HG03457 (cell line): Measurements from ENCODE around the gene TRERF1.

Source experiments
- ATAC-seq: cut with Tn5 transposase; IDR thresholded peaks from one replicate; pipeline ENCODE4 v1.9.1; 2021; ENCODE audit warnings: moderate number of reproducible peaks; ENCODE audit not compliant: unreplicated experiment

The TRERF1 gene

DNA sequence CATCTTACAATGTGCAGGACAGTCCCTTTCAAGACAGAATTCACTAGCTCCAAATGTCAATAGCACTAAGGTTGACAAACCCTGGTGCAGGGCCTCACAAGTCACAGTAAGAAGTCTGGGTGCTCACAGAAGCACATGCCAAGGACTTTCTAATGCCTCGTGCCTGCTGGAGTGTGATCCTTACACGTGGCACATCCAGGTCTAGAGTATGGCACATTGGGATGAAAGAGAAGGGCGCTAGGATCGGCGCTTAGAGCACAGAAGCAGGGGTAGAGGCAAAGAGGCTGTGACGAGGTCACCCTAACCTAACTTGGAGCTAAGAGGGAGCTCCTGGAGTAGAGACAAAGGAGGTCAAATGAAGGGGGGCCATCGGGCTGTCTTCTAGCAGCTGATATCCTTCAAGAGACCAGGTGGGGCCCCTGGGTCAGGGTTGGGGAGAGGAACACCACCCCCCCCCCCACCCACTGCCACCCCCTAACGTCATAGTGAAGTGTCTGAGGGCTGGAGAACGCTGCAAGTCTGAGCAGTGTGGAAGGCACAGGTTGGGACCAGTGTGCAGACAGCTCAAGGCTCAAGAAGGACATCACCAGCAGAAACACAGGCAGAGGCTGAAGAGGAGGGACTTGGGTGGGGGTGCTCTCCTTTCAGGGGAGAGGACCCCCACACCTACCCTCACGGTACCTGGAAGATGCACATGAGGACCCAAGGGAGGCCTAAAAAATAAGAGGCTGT is 136.3 kb downstream of the TRERF1 start:
- no peak for ATAC-seq

DNA sequence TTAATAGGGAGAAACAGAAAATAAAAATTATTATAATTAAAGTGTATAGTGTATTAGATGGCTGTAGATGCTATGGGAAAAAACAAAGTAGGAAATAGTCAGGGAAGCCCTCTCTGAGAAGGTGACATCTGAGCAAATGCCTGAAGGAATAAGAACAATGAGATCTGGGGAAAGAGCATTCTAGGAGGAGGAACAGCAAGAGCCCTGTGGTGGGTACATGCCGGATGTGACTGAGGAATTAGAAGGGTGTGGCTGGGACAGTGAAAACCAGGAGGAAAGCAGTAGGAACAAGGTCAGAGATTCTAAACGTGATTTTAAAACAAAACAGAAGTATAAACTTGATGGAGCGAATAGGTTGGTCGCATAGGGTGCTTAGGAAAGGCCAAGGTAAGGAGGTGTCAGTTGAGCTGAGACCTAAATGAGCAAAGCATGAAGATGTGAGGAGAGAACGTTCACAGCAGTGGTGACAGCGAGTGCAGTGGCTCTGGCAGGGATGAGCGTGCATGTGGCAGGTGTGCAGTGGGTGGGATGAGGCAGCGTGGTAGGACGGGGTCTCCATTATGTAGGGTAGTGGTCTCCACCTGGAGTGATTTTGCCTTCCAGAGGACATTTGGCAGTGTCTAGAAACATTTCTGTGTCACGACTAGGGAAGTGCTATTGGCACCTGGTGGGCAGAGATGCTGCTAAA is 137.0 kb downstream of the TRERF1 start:
- no peak for ATAC-seq

- no peak for ATAC-seq
Measured at GRCh38 chr6:42313941-42314570, 137.7 kb downstream of the TRERF1 start.

DNA sequence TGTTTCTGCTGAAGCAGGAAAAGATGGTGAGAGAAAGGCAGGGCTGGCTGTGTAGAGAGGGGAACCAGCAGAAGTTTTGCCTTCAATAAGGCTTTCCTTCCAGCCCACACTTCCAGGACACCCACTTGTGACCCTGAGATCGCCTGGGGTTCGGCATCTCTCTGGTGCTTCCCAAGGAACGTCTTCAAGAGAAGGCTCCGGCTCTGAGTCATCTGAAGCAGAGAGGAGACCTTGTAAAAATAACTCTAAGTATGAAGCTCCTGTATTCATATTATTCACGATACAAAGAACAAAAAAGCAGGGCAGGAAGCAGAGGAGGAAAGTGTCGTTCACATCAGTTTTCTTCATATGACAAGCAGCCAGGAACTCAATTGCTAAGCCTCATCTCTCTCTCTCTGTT is 138.7 kb downstream of the TRERF1 start:
- no peak for ATAC-seq

GRCh38 chr6:42307141-42307470 is 144.6 kb downstream of the TRERF1 start:
- ATAC-seq = no peak

GRCh38 chr6:42306439-42307140 is 145.1 kb downstream of the TRERF1 start:
- no peak for ATAC-seq

DNA sequence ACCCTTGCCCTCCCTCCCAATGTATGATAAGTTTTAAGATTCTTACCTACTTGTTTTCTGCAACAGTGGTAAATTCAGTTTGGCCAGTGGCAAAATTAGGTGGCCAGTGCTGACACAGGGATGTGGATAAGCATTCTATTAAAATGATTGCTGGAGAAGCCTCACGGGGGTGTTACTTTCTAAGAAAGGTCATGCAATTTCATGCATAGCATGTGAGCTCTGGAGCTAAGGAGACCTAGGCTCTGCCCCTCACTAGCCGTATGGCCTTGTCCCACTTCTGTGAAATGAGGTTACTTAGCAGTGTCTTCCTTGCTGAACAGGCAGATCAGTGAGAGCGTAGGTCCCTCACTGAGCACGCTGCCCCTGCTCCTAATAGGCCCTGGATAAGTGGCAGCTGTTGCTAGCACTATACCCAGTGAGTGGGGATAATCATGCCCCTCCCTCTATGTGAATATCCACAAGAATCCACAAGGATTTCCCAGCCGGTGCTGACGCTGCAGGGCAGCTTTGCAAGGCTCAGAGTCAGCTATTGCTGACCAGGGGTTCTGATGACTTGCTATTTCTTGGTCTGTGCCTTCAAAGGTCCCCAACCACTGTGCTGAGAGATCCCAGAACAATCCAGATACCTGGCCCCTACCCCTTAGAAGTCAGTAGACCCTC is 147.5 kb downstream of the TRERF1 start:
- ATAC-seq = no peak

DNA sequence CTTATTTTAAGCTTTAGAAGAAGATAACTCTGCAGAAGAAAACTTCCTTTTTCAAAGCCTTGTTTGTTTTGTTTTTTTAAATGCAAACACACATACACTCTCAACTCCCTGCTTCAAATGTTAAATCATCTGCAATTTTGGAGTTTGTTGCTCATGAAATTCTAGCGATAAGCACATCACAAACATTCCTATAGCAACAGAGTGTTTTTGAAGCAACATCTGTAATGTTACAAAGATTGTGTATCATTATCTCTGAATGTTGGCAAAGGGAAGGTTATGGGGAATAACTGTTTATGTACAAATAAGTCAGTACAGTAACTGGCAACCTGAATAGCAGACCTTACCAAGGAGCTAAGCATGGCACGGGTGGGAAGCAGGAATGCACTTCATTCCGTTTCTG is 149.3 kb downstream of the TRERF1 start:
- ATAC-seq = no peak

DNA sequence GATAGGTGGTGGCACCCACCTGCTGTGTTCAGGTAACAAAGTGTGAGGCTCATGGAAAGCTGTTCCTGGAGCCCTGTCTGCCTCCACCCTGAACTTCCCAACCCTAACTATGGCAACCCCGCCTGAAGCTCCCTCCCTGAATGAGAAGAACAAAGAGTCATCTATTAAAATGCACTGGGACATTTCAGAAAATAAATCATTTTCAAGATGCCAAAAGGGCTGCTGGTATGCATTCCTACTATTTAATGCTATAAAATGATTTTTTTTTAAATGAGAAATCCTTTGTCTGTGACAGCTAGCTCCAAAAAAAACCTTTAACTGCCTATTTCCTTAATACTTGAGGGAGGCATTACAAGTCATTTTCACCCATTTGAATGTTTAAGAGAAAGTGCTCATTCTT is 149.7 kb downstream of the TRERF1 start:
- no peak for ATAC-seq

GRCh38 chr6:42300701-42301100 is 151.0 kb downstream of the TRERF1 start:
- ATAC-seq = no peak

DNA sequence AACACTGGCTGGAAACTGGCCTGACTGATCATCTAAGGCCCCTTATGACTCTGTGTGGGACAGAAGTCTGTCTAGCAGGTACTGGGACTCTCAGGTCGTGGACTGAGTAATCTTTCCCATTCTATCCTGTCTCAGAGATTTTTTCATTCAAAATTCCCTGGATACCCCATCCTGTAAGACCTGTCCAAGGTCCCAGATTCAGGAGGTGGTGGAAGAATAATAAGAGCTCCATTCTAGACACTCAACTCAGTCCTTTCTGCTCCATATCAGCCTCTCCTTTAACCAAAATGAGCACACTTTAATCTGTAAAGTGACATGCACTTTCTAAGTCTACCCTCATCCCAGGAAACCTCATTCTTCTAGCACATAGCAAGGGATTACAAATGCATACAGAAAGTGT is 151.5 kb downstream of the TRERF1 start:
- ATAC-seq = no peak

GRCh38 chr6:42297661-42298060 is 154.1 kb downstream of the TRERF1 start:
- no peak for ATAC-seq

- no peak for ATAC-seq
Measured at GRCh38 chr6:42296614-42297013, 155.1 kb downstream of the TRERF1 start.

- no peak for ATAC-seq
Measured at GRCh38 chr6:42295677-42296076, 156.0 kb downstream of the TRERF1 start.

GRCh38 chr6:42295181-42295580 is 156.5 kb downstream of the TRERF1 start:
- ATAC-seq = no peak

- no peak for ATAC-seq
Measured at GRCh38 chr6:42294759-42295158, 157.0 kb downstream of the TRERF1 start.

GRCh38 chr6:42293386-42293977 is 158.2 kb downstream of the TRERF1 start:
- no peak for ATAC-seq

- no peak for ATAC-seq
Measured at GRCh38 chr6:42292004-42292740, 159.6 kb downstream of the TRERF1 start.

GRCh38 chr6:42287756-42288155 is 164.0 kb downstream of the TRERF1 start:
- ATAC-seq = no peak

DNA sequence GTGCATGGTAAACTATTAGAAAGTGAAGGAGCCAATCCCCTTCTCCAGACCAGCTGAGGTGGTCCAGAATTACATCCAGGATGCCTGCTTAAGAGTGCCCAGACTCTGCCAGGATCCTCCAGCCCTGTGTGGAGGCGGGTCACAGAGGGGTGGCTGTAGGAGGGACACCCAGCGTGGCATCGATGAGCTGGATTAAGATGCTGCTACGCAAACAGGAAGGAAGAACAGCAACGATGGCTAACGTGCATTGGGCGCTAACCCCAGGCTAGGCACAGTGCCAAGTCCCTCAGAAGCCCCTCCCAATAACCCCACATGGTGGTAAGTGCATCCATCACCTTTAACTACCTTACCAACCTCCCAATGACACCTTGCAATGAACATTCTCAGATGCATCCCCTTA is 170.2 kb downstream of the TRERF1 start:
- no peak for ATAC-seq
